ENCODE data around the gene SLC35F3.
"Not testable (repeated sequence)": the region's sequence is repeated elsewhere in the genome, so short reads cannot be mapped to it uniquely, and the experiment has no call there.

SLC35F3 gene

DNA sequence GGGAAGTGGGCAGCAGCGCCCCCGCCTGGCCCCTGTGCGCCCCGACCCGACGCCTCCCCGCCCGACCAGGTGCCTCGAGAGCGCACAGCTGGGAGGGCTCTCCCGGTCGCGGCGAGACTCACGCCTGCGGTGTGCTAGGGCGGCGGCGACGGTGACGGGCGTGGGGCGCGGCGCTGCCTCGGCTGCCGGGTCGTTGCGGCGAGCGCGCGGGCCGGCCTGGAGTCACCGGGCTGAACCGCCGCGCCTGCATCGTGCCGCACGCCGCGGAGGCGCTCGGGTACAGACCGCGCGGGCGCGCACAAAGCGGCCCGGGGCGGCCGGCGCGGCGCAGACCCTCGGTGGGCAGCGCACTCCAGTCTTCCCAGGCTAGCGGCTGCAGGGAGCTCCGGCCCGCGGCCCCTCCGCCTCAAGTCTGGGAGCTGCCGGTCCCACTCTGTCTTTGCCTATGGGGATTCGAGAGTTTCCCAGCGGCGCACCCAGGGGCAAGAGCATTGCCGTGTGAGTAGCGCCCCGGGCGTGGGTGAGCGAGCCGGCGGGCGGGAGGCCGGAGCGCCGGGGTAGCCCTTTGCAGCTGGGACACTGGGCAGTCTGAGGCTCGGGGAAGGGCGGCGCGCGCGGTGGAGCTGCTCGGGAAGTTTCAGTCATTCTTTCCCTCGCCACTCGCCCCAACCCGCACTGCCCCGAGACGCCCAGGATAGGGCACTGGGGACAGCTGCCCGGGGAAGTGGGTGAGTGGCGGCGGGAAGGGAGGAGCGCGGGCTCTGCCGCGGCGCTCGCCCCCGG is at the start of gene SLC35F3:
SLC35F3 (plus strand) TSS at position 44 of the 783 bp plus-strand sequence.
- DNase-seq (ENCODE audit: low read depth, low spot score), result peak; percentile 93

GRCh38 chr1:233859446-233859845 is 45.0 kb upstream of the SLC35F3 start:
- peak; percentile 10 for DNase-seq (ENCODE audit: low read depth, low spot score)

- no peak for DNase-seq (ENCODE audit: low read depth, low spot score)
These were observed 40.5 kb upstream of the SLC35F3 start for GRCh38 chr1:233863901-233864545.

- no peak for DNase-seq (ENCODE audit: low read depth, low spot score)
These were observed 39.9 kb upstream of the SLC35F3 start for GRCh38 chr1:233864578-233864977.

DNA sequence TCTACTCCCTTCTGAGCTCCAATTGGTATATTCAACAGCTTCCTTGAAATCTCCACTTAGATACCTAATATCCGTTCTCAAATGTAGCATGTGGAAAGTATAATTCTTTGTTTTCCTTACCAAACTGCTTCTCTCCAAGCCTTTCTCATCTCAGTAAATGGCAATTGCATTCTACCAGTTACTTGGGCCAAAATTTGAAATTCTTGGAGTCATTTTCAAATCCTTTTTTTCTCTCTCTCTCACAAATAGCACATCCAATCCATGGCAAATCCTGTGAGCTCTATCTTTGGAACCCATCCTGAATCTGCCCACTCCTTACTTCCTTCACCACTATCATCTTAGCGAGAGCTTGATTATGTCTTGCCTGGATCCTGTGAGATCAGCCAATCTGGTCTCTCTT is 39.3 kb upstream of the SLC35F3 start:
- DNase-seq (ENCODE audit: low read depth, low spot score), result no peak

- DNase-seq (ENCODE audit: low read depth, low spot score), result peak; percentile 6
These were observed 38.6 kb upstream of the SLC35F3 start for GRCh38 chr1:233865902-233866301.

DNA sequence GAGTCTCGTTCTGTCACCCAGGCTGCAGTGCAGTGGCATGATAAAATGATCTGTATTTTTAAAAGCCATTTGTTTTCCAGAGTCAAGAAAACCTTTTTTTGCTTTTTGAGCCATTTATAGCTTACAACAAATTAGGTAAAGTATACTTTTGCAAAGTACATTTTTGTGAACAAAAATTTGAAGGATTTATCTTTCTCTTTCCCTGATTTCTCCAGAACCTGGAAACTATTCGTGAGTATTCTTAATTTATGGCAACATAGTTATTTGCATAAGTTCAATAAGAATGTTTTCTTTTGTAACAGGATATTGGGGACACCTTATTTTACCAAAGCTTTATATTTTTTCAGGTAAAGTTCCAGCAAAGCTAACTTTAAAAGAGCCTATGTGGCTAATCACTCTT is 37.4 kb upstream of the SLC35F3 start:
- no peak for DNase-seq (ENCODE audit: low read depth, low spot score)

- peak; percentile 69 for DNase-seq (ENCODE audit: low read depth, low spot score)
These were observed 36.0 kb upstream of the SLC35F3 start for GRCh38 chr1:233868461-233868860.

- no peak for DNase-seq (ENCODE audit: low read depth, low spot score)
These were observed 34.8 kb upstream of the SLC35F3 start for GRCh38 chr1:233869680-233870079.

DNA sequence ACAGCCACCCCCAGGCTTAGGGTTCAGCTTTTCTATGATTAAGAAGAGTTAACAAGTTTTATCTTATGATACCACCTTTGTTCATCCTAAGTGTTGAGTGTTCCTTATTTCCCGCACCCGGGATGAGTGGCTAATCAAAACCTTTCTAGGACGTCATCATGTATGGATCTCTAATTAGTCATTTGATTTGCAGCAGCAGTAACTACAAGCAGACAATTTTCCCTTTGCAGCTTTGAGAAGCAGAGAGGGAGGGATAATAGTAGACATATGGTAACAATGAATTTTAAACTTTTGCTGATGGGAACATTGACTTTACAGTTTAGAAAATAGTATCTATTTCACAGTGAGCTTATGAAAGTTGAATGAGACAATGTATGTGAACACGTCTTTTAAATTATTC is 30.8 kb upstream of the SLC35F3 start:
- no peak for DNase-seq (ENCODE audit: low read depth, low spot score)

GRCh38 chr1:233879841-233880240 is 24.6 kb upstream of the SLC35F3 start:
- DNase-seq (ENCODE audit: low read depth, low spot score), result peak; percentile 37

- DNase-seq (ENCODE audit: low read depth, low spot score), result no peak
These were observed 20.8 kb upstream of the SLC35F3 start for GRCh38 chr1:233883671-233884070.

- DNase-seq (ENCODE audit: low read depth, low spot score), result peak; percentile 67
These were observed 19.9 kb upstream of the SLC35F3 start for GRCh38 chr1:233884461-233885151.

DNA sequence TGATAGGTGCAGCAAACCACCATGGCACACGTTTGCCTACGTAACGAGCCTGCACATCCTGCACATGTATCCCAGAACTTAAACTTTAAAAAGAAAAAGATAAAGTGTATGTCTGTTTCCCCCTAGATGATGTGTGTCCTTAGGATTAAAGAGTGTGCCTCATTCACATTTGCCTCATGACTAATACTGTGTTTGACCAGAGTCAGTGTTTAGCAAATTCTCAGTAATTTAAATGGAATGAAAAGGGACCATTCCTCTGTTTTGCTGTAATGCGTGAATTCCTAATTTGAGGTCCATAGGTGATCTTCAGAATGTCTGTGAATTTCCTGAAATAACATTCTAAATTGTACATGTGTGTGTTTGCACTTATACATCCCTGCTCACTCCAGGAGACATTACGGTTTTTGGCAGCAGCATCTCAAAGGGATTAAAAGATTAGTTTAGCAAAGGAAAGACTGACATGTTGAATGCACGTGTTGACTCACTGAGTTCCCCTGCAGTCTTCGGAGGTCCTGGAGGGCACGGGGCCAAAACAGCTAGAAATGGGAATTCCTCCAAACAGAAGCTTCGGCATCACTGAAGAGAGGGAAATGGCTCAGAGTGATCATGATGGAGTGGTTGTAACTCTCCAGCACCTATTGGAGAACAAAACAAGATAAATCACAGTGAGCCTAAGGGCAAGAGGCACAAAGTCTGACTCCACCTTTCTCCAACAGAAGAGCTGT is 19.1 kb upstream of the SLC35F3 start:
- DNase-seq (ENCODE audit: low read depth, low spot score), result peak; percentile 88

- not testable (repeated sequence) for DNase-seq (ENCODE audit: low read depth, low spot score)
These were observed 13.3 kb upstream of the SLC35F3 start for GRCh38 chr1:233891151-233891550.

DNA sequence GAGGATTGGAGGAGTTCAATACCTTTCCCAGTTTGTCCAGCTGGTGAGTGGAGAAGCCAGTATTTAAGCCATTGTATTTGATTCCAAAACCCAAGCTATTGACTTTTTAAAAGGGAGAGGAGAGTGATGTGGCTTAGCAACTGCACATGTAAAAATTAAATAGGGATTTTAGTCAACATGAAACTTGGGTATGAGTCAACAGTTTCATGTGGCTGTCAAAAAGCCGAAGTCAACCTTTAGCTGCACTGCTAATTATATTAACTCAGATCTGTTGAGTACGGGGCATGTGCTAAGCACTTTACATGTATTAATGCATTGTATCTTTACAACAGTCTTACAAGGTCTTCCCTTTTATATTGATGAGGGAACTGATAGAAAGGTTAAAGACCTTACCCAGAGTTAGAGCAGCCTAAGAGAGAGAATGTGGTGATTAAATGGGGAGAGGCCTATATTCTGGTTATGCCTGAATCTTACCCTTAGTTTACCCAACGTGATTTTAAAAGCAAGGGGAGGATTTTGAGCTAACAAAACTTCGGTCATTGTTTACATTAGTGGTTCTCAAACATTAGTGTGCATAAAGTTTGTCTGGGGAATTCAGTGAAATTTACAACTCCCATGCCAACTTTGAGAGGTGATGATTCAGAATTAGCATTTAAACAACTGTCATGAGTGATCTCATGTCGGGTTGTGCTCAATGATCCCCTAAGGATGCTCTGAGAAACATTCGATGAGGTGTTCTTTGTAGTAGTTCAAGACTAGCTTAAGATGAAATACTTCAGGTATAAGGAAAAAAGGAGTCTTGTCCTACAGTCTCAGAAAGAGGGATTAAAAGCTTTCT is 6.9 kb upstream of the SLC35F3 start:
- DNase-seq (ENCODE audit: low read depth, low spot score), result no peak

DNA sequence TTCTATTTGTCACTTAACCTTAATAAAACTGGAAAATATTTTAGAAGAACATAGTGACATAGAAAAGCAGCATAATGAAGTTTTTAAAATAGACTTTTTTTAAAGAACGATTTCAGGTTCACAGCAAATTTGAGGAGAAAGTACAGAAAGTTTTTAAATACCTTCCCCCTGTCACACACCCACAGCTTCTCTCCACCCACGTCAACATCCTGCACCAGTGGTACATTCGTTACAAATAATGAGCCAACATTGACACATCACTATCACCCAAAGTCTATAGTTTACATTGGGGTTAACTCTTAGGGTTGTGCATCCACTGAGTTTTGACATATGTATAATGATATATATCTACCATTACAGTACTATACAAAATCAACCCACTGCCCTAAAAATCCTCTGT is 3.0 kb upstream of the SLC35F3 start:
- DNase-seq (ENCODE audit: low read depth, low spot score), result no peak

- DNase-seq (ENCODE audit: low read depth, low spot score), result peak; percentile 61
These were observed 1.1 kb downstream of the SLC35F3 start for GRCh38 chr1:233905416-233906051.

DNA sequence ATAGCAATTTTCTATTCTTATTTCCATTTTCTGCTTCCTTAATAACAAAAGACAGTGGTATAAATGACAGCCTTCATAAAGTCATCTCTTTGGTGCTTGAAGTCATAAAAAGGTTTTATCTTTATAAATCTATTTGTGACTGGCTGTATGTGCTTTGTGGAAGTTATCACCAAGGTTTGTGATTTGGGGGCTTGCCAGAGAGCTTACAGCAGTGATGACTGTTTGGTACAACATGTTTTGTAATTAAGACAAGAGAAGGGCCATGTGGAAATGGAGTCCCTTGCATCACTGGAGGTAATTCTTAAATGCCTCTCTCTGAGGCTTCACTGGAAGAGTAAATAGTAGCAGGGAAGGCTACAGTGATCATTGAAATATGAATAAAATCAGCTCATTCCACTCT is 2.7 kb downstream of the SLC35F3 start:
- DNase-seq (ENCODE audit: low read depth, low spot score), result no peak

DNA sequence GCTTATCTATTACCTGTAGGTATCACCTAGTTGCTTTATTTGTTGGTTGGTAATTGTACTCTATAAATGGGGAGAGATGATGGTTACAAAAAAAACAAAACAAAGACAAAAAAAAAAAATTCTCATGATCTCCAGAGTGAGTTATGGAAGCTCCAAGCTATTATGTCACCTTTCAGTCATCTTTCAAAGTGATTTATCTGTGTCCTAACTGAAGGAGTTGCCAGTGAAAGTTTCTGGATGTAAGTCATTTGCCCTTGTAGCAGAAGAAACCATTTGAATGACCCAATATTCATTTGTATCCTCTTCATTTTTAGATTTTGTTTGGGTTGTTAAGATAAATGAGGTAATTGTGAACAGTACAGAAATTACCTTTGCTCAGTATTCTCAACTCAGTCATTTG is 3.6 kb downstream of the SLC35F3 start:
- no peak for DNase-seq (ENCODE audit: low read depth, low spot score)

- DNase-seq (ENCODE audit: low read depth, low spot score), result peak; percentile 97
These were observed 4.7 kb downstream of the SLC35F3 start for GRCh38 chr1:233909195-233909594.
